SH-SY5Y (cell line): ENCODE measurements around the gene DLGAP4.

ENCODE experiments used
- GATA2 ChIP-seq: IDR thresholded peaks from 2 replicates; pipeline ENCODE4 v1.6.1; 2011; ENCODE audit warnings: mild to moderate bottlenecking, low read depth, low read length
- GATA3 ChIP-seq: IDR thresholded peaks from 2 replicates; pipeline ENCODE4 v1.6.1; 2011; ENCODE audit warnings: low read depth, mild to moderate bottlenecking, low read length, moderate library complexity

GRCh38 chr20:36320261-36320897 is 14.2 kb downstream of the DLGAP4 start:
- TF ChIP-seq GATA2, result no peak
- TF ChIP-seq GATA3, result no peak
